Measurements from ENCODE around the gene MOV10.

MOV10 gene

GRCh38 chr1:112692681-112693080 is 18.2 kb downstream of the MOV10 start:
- no peak overlapping the region for H3K4me3 ChIP-seq (ENCODE audit: low read depth, low read length)
- no peak for DNase-seq (ENCODE audit: low read depth)
- TF ChIP-seq CTCF (conservative IDR thresholded peaks at IDR 0.05; ENCODE audit: low read depth, low read length) = no peak

GRCh38 chr1:112693821-112694220 is 19.4 kb downstream of the MOV10 start:
- H3K4me3 ChIP-seq (ENCODE audit: low read depth, low read length) = no peak overlapping the region
- DNase-seq (ENCODE audit: low read depth) = no peak
- no peak for TF ChIP-seq CTCF (conservative IDR thresholded peaks at IDR 0.05; ENCODE audit: low read depth, low read length)

GRCh38 chr1:112694363-112694929 is 20.0 kb downstream of the MOV10 start:
- TF ChIP-seq CTCF (conservative IDR thresholded peaks at IDR 0.05; ENCODE audit: low read depth, low read length) = no peak
- DNase-seq (ENCODE audit: low read depth) = no peak
- no peak overlapping the region for H3K4me3 ChIP-seq (ENCODE audit: low read depth, low read length)

GRCh38 chr1:112695276-112695675 is 20.8 kb downstream of the MOV10 start:
- TF ChIP-seq CTCF (conservative IDR thresholded peaks at IDR 0.05; ENCODE audit: low read depth, low read length) = no peak
- DNase-seq (ENCODE audit: low read depth) = no peak
- H3K4me3 ChIP-seq (ENCODE audit: low read depth, low read length) = no peak overlapping the region

- TF ChIP-seq CTCF (conservative IDR thresholded peaks at IDR 0.05; ENCODE audit: low read depth, low read length) = no peak
- no peak for DNase-seq (ENCODE audit: low read depth)
- no peak overlapping the region for H3K4me3 ChIP-seq (ENCODE audit: low read depth, low read length)
These were observed 22.3 kb downstream of the MOV10 start for GRCh38 chr1:112696578-112697314.

GRCh38 chr1:112697781-112698201 is 23.3 kb downstream of the MOV10 start:
- no peak for TF ChIP-seq CTCF (conservative IDR thresholded peaks at IDR 0.05; ENCODE audit: low read depth, low read length)
- H3K4me3 ChIP-seq (ENCODE audit: low read depth, low read length) = no peak overlapping the region
- no peak for DNase-seq (ENCODE audit: low read depth)

Measured in choroid plexus epithelial cell (primary cell).